ENCODE results near the gene LSM7.

LSM7 gene

DNA sequence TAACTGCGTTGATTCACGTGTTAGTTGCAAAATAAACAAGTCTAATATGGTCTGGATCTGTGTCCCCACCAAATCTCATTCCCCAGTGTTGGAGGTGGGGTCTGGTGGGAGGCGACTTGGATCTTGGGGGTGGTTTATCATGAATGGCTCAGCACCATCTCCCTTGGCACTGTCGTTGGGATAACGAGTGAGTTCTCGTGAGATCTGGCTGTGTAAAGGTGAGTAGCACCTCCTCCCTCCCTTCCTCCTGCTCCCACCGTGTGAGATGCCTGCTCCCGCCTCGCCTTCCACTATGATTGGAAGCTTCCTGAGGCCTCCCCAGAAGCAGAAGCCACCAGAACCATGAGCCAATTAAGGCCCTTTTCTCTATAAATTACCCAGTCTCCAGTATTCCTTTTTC lies 51.2 kb downstream of the LSM7 start:
- TF ChIP-seq, protein P1, sequence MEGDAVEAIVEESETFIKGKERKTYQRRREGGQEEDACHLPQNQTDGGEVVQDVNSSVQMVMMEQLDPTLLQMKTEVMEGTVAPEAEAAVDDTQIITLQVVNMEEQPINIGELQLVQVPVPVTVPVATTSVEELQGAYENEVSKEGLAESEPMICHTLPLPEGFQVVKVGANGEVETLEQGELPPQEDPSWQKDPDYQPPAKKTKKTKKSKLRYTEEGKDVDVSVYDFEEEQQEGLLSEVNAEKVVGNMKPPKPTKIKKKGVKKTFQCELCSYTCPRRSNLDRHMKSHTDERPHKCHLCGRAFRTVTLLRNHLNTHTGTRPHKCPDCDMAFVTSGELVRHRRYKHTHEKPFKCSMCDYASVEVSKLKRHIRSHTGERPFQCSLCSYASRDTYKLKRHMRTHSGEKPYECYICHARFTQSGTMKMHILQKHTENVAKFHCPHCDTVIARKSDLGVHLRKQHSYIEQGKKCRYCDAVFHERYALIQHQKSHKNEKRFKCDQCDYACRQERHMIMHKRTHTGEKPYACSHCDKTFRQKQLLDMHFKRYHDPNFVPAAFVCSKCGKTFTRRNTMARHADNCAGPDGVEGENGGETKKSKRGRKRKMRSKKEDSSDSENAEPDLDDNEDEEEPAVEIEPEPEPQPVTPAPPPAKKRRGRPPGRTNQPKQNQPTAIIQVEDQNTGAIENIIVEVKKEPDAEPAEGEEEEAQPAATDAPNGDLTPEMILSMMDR (conservative IDR thresholded peaks at IDR 0.05; ENCODE audit: low read depth) = no peak
- DNase-seq (ENCODE audit: low spot score) = no peak
- CTCF ChIA-PET = no interaction called here
- H3K27ac ChIP-seq = peak overlapping the region; percentile 94; the same call in 1 of the 2 replicates
- POLR2A ChIA-PET (ENCODE audit: low non-redundant PET) = no interaction called here

DNA sequence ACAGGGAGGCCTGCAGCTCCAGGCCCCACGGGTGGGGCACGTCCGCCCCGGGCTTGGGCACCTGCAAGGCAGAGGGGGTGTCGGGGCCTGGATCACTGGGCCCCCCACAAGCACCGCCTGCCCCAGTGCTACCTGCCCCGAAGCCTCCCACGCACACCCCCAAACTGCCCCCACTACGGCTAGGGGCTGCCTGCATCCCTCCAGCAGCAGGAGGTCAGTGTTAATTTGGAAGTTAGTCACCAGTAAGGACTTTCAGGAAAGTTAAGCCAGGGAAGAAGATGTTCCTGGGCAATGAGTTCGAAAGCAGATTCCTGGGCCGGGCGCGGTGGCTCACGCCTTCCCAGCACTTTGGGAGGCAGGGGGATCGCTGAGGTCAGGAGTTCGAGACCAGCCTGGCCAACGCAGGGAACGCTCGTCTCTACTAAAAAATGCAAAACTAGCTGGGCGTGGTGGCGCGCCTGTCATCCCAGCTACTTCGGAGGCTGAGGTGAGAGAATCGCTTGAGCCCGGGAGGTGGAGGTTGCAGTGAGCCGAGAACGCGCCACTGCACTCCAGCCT lies 51.9 kb downstream of the LSM7 start:
- TF ChIP-seq, protein P1 (conservative IDR thresholded peaks at IDR 0.05; ENCODE audit: low read depth) = no peak
- peak overlapping the region; percentile 94 for H3K27ac ChIP-seq
- DNase-seq (ENCODE audit: low spot score) = no peak
- CTCF ChIA-PET = interaction anchor here (0.6 kb wide), 1 partner anchor 18 kb away, joined by 4 read pairs; no protein-coding TSS in a partner anchor
- POLR2A ChIA-PET (ENCODE audit: low non-redundant PET) = no interaction called here

GRCh38 chr19:2275588-2276428 lies 52.6 kb downstream of the LSM7 start:
- ChIA-PET POLR2A (ENCODE audit: low non-redundant PET) (no interaction called here), CTCF (interaction anchor here (0.6 to 0.9 kb wide), 2 partner anchors 18 to 68 kb away, joined by 3 to 4 read pairs; no protein-coding TSS in a partner anchor)
- DNase-seq (ENCODE audit: low spot score) = no peak
- TF ChIP-seq, protein P1 (conservative IDR thresholded peaks at IDR 0.05; ENCODE audit: low read depth) = no peak
- H3K27ac ChIP-seq = peak overlapping the region; percentile 94

DNA sequence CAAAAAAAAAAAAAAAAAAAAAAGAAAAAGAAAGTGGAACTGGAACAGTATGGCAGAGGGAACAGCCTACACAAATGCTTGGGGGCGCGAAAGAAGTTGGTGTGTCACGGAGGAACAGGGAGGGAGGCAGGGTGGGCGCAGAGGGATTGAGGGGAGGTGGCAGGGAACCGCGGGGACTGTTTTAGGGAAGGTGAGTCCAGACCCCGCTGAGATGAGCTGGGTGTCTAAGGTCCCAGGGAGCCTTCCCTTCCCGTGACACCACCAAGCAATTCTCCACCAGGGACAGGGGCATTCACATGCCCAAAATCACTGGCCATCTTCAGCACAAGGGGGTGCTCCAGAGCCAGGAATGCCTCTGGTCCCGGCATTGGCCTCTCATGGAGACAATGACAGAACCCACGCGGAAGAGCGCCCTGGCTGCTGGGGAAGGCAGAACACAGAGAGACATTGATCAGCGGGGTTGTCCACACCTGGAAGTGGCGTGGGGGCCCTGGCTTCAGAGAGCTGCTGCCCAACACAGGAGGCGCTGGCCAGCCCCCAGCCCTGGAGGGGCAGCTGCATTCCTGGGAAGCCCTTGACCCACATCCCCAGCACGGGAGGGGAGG lies 53.4 kb downstream of the LSM7 start:
- POLR2A ChIA-PET (ENCODE audit: low non-redundant PET) = interaction anchor here (0.6 kb wide), 1 partner anchor 242 kb away, joined by 4 read pairs; no protein-coding TSS in a partner anchor
- TF ChIP-seq, protein P1 (conservative IDR thresholded peaks at IDR 0.05; ENCODE audit: low read depth) = peak; percentile 32; the same call in 1 of the 2 replicates
- CTCF ChIA-PET = interaction anchor here (0.6 to 0.9 kb wide), 3 partner anchors 67 to 338 kb away, joined by 3 to 4 read pairs (median 3); no protein-coding TSS in a partner anchor
- peak; percentile 48 for DNase-seq (ENCODE audit: low spot score)
- H3K27ac ChIP-seq = peak overlapping the region; percentile 94

- H3K27ac ChIP-seq = peak overlapping the region; percentile 94
- no peak for DNase-seq (ENCODE audit: low spot score)
- TF ChIP-seq, protein P1 (conservative IDR thresholded peaks at IDR 0.05; ENCODE audit: low read depth) = no peak
- ChIA-PET CTCF (interaction anchor here (0.6 to 0.8 kb wide), 2 partner anchors 11 to 221 kb away, joined by 4 read pairs; no protein-coding TSS in a partner anchor), POLR2A (ENCODE audit: low non-redundant PET) (interaction anchor here (0.6 kb wide), 1 partner anchor 241 kb away, joined by 4 read pairs; no protein-coding TSS in a partner anchor)
Measured at GRCh38 chr19:2274185-2274711, 54.1 kb downstream of the LSM7 start.
